Hematopoietic multipotent progenitor cell treated with erythropoietin and hydrocortisone succinate and interleukin-3 and kit ligand, for 15 days (in vitro differentiated cells): ENCODE data around the gene KHNYN.
"Not testable (repeated sequence)": the region's sequence is repeated elsewhere in the genome, so short reads cannot be mapped to it uniquely, and the experiment has no call there.

ENCODE experiments used
- DNase-seq: peaks from one replicate; pipeline ENCODE4 v3.0.0-alpha.2; 2015; ENCODE audit warnings: low spot score

Gene KHNYN

GRCh38 chr14:24438223-24439097 lies 8.7 kb downstream of the KHNYN start:
- DNase-seq: no peak

- no peak for DNase-seq
Observed at GRCh38 chr14:24439257-24439656, 9.5 kb downstream of the KHNYN start.

GRCh38 chr14:24439830-24440605 lies 10.3 kb downstream of the KHNYN start:
- DNase-seq: no peak

- DNase-seq: no peak
Observed at GRCh38 chr14:24440606-24441399, 11.0 kb downstream of the KHNYN start.

- no peak for DNase-seq
Observed at GRCh38 chr14:24441485-24441884, 11.7 kb downstream of the KHNYN start.

GRCh38 chr14:24441904-24442239 lies 12.1 kb downstream of the KHNYN start:
- no peak for DNase-seq

- DNase-seq: peak; percentile 98
Observed at GRCh38 chr14:24442240-24443052, 12.7 kb downstream of the KHNYN start, which contains the start of gene SDR39U1. SDR39U1 (minus strand) TSS chr14:24442776; CDS start chr14:24442769, 7 bp downstream.

GRCh38 chr14:24443053-24443665 lies 13.4 kb downstream of the KHNYN start:
- no peak for DNase-seq

GRCh38 chr14:24450828-24451227 lies 21.1 kb downstream of the KHNYN start:
- not testable (repeated sequence) for DNase-seq

GRCh38 chr14:24456980-24457379 lies 27.2 kb downstream of the KHNYN start:
- DNase-seq: no peak

- DNase-seq: no peak
Observed at GRCh38 chr14:24458736-24459135, 29.0 kb downstream of the KHNYN start.

- DNase-seq: no peak
Observed at GRCh38 chr14:24459331-24459730, 29.6 kb downstream of the KHNYN start.

GRCh38 chr14:24461336-24461735 lies 31.6 kb downstream of the KHNYN start:
- no peak for DNase-seq

- no peak for DNase-seq
Observed at GRCh38 chr14:24463017-24463883, 33.5 kb downstream of the KHNYN start.

GRCh38 chr14:24463884-24464785 lies 34.4 kb downstream of the KHNYN start:
- DNase-seq: no peak

GRCh38 chr14:24465368-24465767 lies 35.6 kb downstream of the KHNYN start:
- no peak for DNase-seq

GRCh38 chr14:24465805-24466204 lies 36.1 kb downstream of the KHNYN start:
- no peak for DNase-seq

- DNase-seq: not testable (repeated sequence)
Observed at GRCh38 chr14:24470450-24470849, 40.7 kb downstream of the KHNYN start.

GRCh38 chr14:24473211-24473610 lies 43.5 kb downstream of the KHNYN start:
- no peak for DNase-seq
